Measurements from ENCODE around the gene HLF.

The HLF gene

GRCh38 chr17:55334285-55334684 is 69.5 kb downstream of the HLF start:
- DNase-seq, result no peak

DNA sequence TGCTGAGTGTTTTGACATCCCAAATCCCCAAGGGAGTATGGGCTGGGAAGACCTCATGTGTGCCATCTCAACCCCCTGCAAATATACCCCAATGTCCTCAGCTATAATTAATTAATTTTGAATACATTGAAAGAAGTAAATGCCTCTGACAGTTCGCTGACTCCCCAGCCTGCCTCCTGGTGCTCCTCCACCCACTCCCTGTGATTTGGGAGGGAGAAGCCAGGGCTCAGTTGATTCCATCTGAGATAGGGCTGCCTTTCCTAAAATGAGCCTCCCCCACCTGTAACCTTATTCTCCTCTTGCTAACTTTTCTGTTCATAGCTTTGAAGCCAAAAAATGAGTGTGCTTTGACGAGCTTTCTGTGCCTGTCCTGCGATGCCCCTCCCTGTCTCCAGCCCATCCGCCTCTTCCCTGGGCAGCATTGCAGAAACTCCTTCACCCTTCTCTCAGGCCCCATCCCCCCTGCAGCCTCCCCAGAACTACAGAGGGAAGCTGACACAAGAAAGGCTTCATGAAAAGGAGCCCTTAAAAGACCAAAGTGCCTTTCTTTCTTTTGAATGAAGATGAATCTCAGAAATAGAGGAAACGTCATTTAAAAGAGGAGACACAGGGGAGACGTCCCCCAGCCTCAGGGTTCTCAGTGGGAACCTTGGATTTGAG is 70.3 kb downstream of the HLF start:
- DNase-seq, result no peak

DNA sequence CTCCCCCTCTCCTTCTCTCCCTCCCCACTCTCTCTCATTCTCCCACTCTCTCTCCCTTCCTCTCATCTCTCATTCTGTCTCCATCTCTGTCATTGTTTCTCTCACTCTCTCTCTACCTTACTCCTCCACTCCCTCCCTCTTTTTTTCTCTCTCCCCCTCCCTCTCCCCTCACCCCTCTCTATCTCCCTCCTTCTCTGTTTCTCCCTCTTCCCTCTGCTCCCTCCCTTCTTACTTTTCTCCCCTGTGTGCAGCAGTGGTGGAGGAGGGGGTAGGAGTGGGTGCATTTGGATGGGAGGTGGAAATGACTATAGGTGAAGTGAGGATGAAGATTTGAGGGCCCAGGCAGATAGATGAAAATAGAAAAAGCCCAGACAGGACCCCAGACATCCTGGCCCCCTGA is 70.9 kb downstream of the HLF start:
- DNase-seq, result no peak

GRCh38 chr17:55336426-55336825 is 71.7 kb downstream of the HLF start:
- DNase-seq, result no peak

DNA sequence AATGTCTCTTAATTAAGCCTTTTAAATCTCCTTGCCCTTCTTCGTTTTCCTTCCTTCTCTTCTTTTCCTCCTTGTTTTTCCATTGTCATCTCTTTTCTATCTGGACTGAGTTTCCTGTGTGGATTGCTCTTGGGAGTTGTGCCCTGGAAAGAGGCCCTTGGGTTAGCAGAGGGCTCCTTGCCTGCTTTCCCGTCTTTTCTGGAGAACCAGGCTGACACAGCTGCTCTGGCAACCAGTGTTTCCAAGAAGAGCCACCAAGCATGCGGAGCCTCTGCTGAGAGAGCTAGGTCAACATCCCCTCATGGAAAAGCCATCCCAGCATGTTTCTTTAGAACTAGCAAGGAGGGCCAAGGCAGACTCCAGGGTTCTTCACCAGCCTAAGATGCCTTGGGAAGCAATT is 75.4 kb downstream of the HLF start:
- no peak for DNase-seq

DNA sequence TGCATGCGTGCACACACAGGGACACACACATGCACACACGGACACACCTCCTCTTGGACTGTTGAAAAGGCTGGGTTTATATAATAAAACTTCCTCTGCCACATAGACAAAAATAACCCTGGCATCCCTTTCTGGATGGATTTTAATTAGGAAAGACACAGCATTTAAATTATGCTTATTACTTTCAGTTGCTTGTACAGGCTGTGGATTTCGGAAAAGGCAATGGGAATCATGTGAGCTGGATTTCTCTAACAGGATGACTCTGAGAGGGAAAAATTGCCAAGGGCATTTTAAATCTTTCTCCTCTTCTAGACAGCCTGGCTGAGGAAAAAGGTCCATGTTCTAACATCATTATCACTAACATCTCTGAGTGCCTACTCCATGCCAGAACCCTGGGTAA is 75.9 kb downstream of the HLF start:
- DNase-seq, result no peak

GRCh38 chr17:55341432-55341831 is 76.7 kb downstream of the HLF start:
- DNase-seq, result no peak

GRCh38 chr17:55342800-55343585 is 78.2 kb downstream of the HLF start:
- DNase-seq, result no peak

DNA sequence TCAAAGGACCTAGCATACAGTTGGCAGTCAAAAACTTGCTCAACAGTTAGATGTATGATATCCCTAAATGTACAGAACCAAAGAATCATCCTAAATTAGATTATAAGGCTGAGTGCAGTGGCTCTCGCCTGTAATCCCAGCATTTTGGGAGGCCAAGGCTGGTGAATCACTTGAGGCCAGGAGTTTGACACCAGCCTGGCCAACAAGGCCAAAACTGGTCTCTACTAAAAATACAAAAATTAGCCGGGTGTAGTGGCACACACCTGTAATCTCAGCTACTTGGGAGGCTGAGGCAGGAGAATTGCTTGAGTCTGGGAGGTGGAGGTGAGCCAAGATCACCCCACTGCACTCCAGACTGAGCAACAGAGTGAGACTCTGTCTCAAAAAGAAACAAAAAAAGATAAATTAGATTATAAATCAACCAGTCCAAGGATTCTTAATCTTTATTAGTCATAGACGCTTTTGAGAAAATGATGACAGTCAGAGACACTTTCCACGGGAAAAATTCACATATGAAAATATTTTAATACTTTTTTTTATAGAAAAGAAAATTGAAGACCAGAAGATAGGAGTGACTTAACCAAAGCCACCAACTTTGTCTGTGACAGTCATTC is 79.2 kb downstream of the HLF start:
- no peak for DNase-seq

- peak; percentile 6 for DNase-seq
These were observed 79.8 kb downstream of the HLF start for GRCh38 chr17:55344514-55344997.

GRCh38 chr17:55345132-55345531 is 80.4 kb downstream of the HLF start:
- no peak for DNase-seq

- DNase-seq, result no peak
These were observed 81.9 kb downstream of the HLF start for GRCh38 chr17:55346658-55347057.

- no peak for DNase-seq
These were observed 82.6 kb downstream of the HLF start for GRCh38 chr17:55347341-55347740.

DNA sequence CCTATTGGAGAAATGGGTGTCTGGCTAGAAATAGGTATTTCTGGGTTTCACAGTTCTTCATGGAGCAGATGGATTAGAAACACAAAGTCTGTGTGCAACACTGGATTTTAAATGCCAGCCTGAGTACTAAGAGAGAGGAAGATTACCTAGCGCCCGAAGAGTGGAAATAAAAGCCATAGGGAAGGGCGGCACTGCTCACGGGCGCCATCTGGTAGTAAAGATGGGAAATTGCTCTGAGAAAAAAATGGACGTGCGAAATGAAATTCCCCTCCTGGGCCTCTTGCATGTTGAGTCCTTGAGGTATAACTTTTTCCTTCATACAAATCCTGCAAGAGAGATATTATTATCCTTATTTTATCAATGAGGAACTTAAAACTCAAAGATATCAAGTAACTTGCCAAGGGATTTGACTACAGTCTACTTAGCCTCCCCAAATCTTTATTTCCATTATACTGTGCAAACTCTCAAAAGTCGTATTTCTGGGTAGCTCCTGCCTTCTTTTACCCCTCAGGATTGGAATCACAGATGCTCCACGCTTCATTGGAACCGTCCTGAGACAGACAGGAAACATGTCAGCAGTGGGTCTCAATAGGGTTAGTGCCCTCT is 84.1 kb downstream of the HLF start:
- peak; percentile 42 for DNase-seq

DNA sequence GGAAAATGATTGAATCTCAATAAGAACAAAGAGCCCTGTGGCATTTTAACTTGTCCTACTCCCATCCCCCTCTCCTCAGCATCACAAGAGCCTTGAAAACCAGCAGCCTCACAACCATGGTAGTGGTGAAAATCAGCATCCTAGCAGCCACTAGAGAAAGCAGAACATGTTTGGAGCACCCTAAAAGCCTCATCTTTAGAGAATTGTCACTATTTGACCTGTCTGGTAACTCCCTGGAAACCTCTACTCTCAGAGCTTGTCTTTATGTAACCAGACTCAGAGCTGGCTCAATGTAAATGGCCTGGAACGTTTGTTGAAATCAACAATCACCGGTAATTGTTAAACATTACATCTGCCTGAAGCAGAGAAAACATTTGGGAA is 86.1 kb downstream of the HLF start:
- no peak for DNase-seq

DNA sequence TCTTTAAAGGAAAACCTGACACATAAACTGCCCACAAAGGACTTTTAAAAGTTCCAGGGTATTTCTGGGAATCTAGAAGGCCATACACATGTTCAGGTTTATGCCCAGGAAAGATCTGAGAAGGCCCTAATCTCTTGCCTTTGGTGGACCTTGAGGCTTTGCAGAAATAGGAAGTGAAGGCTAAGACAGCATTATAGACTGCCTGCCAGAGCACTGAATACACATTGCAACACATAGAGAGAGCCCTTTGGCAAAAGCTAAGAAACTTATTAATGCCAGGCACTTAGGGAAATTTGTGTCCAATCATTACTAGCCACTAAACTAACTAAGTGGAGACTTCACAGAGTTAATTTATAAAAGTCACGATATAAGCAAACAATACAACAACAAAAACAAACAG is 86.5 kb downstream of the HLF start:
- DNase-seq, result no peak

GRCh38 chr17:55354010-55354409 is 89.2 kb downstream of the HLF start:
- DNase-seq, result no peak

DNA sequence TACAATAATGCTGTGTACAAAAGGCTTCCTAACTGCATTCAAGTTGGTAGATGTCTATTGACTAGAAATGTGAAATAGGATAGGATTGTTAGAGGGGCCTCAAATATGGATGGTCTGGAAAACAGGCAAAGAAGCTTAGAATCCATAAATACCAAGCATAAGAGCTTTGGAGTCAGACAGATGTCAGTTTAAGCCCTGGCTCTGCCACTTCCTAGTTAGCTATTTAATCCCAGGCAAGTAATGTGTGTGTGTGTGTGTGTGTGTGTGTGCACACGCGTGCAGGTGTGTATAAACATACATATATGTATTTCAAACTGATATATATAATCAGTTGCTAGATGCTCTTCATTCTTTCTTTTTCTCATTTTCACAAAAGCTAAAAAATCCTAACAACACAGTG is 90.2 kb downstream of the HLF start:
- no peak for DNase-seq

DNA sequence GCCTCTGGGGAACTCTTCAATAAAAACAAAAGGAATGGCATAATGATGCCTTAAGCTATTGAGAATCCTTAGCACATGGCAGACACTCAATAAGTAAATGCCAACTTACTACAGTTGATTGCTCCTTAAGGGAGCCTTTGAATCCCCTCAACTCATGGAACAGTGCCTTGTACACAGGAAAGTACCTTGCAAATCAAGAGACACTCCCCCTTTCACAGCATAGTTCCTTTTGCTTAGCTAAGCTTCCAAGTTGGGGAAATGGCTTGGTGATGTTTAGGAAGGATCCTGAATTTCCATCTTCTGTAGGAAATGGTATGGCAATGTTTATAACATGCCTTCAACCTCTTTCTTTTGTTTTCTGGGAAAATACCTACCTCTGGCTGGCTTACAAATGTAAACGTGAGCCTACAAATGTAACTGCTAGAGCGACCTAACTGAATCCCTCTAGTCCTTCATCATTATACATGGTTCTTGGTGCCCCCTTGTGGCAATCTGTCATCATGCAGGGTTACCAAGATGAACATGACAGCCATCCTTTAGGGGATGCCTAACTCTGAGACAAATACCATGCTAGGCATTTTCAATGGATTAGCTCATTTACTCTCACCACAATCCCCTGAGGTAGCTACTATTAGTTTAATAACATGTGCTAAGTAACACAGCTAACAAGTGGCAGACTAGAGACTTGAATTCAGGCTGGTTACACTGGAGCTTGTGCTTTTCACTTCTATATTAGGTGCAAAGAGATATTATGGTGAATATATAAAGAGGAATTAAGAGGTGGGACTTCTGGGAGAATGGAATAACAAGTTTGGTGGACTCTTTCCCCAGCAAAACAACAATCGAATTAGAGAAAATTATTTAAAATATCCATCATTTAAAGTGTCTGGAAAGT is 91.9 kb downstream of the HLF start:
- DNase-seq, result peak; percentile 47

GRCh38 chr17:55360971-55361370 is 96.2 kb downstream of the HLF start:
- no peak for DNase-seq

- DNase-seq, result no peak
These were observed 98.3 kb downstream of the HLF start for GRCh38 chr17:55363033-55363432.

DNA sequence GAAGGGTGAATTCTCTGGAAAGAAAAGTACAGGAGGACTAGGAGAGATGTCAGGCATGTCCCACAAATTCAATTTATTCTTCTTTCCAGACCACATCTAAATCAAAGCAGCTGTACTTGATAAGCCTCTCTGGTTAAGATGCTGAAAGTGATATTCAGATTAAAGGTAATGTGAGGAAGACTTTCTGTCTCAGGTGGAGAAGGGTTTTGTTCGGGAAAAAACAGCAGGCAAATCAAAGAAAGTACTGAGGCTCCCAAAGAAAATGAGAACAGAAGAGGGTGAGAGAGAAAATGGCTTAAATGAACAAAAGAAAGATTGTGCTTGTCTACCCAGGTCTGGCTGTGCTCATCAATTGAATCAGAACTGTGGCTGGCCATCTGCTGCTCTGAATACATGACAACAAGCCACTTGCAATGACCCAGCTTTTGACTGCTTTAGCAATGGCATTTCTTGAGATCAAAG is 101.3 kb downstream of the HLF start:
- DNase-seq, result no peak
